ENCODE measurements around the gene NUP88.

- no peak for TF ChIP-seq CTCF (IDR thresholded peaks at IDR 0.05; ENCODE audit: low read length)
- TF ChIP-seq EZH2phosphoT487 (IDR thresholded peaks at IDR 0.05; ENCODE audit: low read length) = no peak
Observed at GRCh38 chr17:5468075-5468473, 48.6 kb upstream of the NUP88 start.

Measured in MM.1S (cell line).